ENCODE results near the gene TCF7. TPM values are rescaled to one million over a fixed set of nuclear protein-coding genes. Genes with fewer than 3 reads are reported as not detected.

TCF7 gene
- polyA plus RNA-seq, 4 donors: 3.6 to 17.2 (median 12.9) TPM

GRCh38 chr5:134128648-134128995 is 14.1 kb downstream of the TCF7 start:
- no peak for DNase-seq (ENCODE audit: low read depth in 4 of 4, low spot score in 3 of 4)

- no peak for DNase-seq (ENCODE audit: low read depth in 4 of 4, low spot score in 3 of 4)
Measured at GRCh38 chr5:134129411-134130238, 15.1 kb downstream of the TCF7 start.

GRCh38 chr5:134130239-134130945 is 15.9 kb downstream of the TCF7 start:
- no peak for DNase-seq (ENCODE audit: low read depth in 4 of 4, low spot score in 3 of 4)

- no peak for DNase-seq (ENCODE audit: low read depth in 4 of 4, low spot score in 3 of 4)
Measured at GRCh38 chr5:134131165-134131564, 16.7 kb downstream of the TCF7 start.

- DNase-seq (ENCODE audit: low read depth in 4 of 4, low spot score in 3 of 4): no peak
Measured at GRCh38 chr5:134131578-134132350, 17.3 kb downstream of the TCF7 start.

GRCh38 chr5:134132372-134133187 is 18.1 kb downstream of the TCF7 start:
- DNase-seq (ENCODE audit: low read depth in 4 of 4, low spot score in 3 of 4): no peak

- DNase-seq (ENCODE audit: low read depth in 4 of 4, low spot score in 3 of 4): no peak
Measured at GRCh38 chr5:134133188-134133994, 18.9 kb downstream of the TCF7 start.

GRCh38 chr5:134133995-134134541 is 19.6 kb downstream of the TCF7 start:
- no peak for DNase-seq (ENCODE audit: low read depth in 4 of 4, low spot score in 3 of 4)

GRCh38 chr5:134135091-134135655 is 20.7 kb downstream of the TCF7 start:
- DNase-seq (ENCODE audit: low read depth in 4 of 4, low spot score in 3 of 4): no peak

GRCh38 chr5:134136221-134136631 is 21.7 kb downstream of the TCF7 start:
- no peak for DNase-seq (ENCODE audit: low read depth in 4 of 4, low spot score in 3 of 4)

- DNase-seq (ENCODE audit: low read depth in 4 of 4, low spot score in 3 of 4): no peak
Measured at GRCh38 chr5:134136771-134137170, 22.3 kb downstream of the TCF7 start.

GRCh38 chr5:134138416-134139376 is 24.2 kb downstream of the TCF7 start:
- DNase-seq (ENCODE audit: low read depth in 4 of 4, low spot score in 3 of 4): no peak

GRCh38 chr5:134139377-134139851 is 24.9 kb downstream of the TCF7 start:
- no peak for DNase-seq (ENCODE audit: low read depth in 4 of 4, low spot score in 3 of 4)

GRCh38 chr5:134139891-134140469 is 25.5 kb downstream of the TCF7 start:
- no peak for DNase-seq (ENCODE audit: low read depth in 4 of 4, low spot score in 3 of 4)

- peak in 1 of 4 donors; percentile 42 for DNase-seq (ENCODE audit: low read depth in 4 of 4, low spot score in 3 of 4)
Measured at GRCh38 chr5:134140530-134141201, 26.2 kb downstream of the TCF7 start.

GRCh38 chr5:134141331-134142050 is 27.0 kb downstream of the TCF7 start:
- no peak for DNase-seq (ENCODE audit: low read depth in 4 of 4, low spot score in 3 of 4)
